BJ (cell line): Measurements from ENCODE around the gene CDC42BPB. TPM values are rescaled to one million over a fixed set of nuclear protein-coding genes. Genes with fewer than 3 reads are reported as not detected.

ENCODE experiments used
- CTCF ChIA-PET: fragments of 350-600 bp; formaldehyde crosslinking; extraction: SDS; loops from one replicate; lab custom pipeline; 2021; ENCODE audit warnings: antibody characterized with exemption, inconsistent platforms; lab: Yijun Ruan, JAX
- POLR2A ChIA-PET: fragments of 300-600 bp; sonication (Branson Sonifier 250); formaldehyde crosslinking; extraction: SDS; loops from one replicate; lab custom pipeline; 2021; ENCODE audit warnings: antibody characterized with exemption; lab: Charles Lee
- DNase-seq: peaks from one replicate; pipeline ENCODE4 v3.0.0-alpha.2; 2011; ENCODE audit warnings: low read depth
- H3K27me3 ChIP-seq: 2 replicates; pipeline ENCODE4 v1.6.0; 2011; ENCODE audit warnings: low read length; ENCODE audit not compliant: control insufficient read depth, insufficient read depth
- H3K36me3 ChIP-seq: 2 replicates; pipeline ENCODE4 v1.5.1; 2011; ENCODE audit warnings: low read length; ENCODE audit not compliant: control insufficient read depth, insufficient read depth
- H3K4me3 ChIP-seq: 2 replicates; pipeline ENCODE4 v1.5.1; 2011; ENCODE audit warnings: low read depth, mild to moderate bottlenecking, control low read depth, low read length
- polyA plus RNA-seq: library from polyadenylated mRNA; depleted of rRNA; stranded (reverse); fragments of >200 nt; gene quantifications from 2 replicates; pipeline ENCODE4 v1.2.3, GENCODE V29; 2011
- TF ChIP-seq, protein P1 (sequence below): IDR thresholded peaks from 2 replicates; pipeline ENCODE4 v1.5.1; 2011; ENCODE audit warnings: low read depth, mild to moderate bottlenecking, control low read depth, inconsistent platforms, low read length, moderate library complexity; ENCODE audit not compliant: insufficient read depth

The CDC42BPB gene
- polyA plus RNA-seq, 1 experiment, result 66.5 TPM

DNA sequence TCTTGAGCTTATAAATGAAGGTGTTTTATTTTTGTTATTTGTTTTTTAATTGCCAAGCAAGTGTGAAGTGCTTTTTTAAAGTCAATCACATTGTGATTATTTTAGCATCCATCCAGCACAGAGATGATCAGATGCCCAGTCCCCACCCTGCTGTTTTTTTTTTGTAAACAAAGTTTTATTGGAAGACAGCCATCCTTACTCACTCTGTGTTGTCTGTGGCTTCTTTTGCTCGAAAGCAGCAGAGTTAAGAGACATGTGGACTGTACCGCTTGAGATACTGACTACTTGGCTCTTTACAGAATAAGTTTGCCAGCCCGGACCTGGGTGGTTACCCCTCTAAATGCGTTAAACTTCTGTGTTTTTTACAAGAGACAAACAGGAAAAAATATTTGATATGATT lies 165.8 kb downstream of the CDC42BPB start:
- Histone ChIP-seq H3K36me3 (peaks cover 8% of the 10 kb centered on the region), H3K4me3 (no peak overlapping the region), H3K27me3 (no peaks in the 10 kb centered on the region)
- POLR2A ChIA-PET, result interaction anchor here (0.6 kb wide), 1 partner anchor 868 kb away, joined by 4 read pairs; no protein-coding TSS in a partner anchor
- peak; percentile 12 for DNase-seq
- TF ChIP-seq, protein P1, sequence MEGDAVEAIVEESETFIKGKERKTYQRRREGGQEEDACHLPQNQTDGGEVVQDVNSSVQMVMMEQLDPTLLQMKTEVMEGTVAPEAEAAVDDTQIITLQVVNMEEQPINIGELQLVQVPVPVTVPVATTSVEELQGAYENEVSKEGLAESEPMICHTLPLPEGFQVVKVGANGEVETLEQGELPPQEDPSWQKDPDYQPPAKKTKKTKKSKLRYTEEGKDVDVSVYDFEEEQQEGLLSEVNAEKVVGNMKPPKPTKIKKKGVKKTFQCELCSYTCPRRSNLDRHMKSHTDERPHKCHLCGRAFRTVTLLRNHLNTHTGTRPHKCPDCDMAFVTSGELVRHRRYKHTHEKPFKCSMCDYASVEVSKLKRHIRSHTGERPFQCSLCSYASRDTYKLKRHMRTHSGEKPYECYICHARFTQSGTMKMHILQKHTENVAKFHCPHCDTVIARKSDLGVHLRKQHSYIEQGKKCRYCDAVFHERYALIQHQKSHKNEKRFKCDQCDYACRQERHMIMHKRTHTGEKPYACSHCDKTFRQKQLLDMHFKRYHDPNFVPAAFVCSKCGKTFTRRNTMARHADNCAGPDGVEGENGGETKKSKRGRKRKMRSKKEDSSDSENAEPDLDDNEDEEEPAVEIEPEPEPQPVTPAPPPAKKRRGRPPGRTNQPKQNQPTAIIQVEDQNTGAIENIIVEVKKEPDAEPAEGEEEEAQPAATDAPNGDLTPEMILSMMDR, result no peak
- CTCF ChIA-PET, result interaction anchor here (1.2 kb wide), 1 partner anchor 116 kb away, joined by 3 read pairs; no protein-coding TSS in a partner anchor

DNA sequence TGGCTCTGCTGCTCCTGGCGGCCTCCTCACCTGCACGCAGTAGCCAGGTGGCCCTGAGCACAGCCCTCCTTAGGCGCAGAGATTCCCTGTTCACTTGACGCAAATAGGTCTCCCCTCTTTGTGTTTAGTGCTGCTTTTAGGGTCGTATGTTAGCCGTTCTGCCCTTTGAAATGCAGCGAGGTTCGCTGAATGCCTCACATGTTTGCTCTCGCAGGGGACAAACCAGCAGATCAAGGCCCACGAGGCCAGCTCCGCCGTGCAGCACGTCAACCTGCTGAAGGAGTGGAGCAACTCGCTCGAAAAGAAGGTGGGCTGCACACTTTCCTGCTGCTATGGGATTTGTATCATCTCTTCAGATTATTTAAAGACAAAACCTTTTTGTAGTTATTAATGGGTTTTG lies 166.2 kb downstream of the CDC42BPB start:
- CTCF ChIA-PET, result interaction anchor here (1.2 kb wide), 1 partner anchor 115 kb away, joined by 3 read pairs; no protein-coding TSS in a partner anchor
- POLR2A ChIA-PET, result interaction anchor here (0.6 kb wide), 1 partner anchor 867 kb away, joined by 4 read pairs; no protein-coding TSS in a partner anchor
- TF ChIP-seq, protein P1, result no peak
- DNase-seq, result no peak
- Histone ChIP-seq H3K4me3 (no peak overlapping the region), H3K36me3 (peaks cover 8% of the 10 kb centered on the region), H3K27me3 (no peaks in the 10 kb centered on the region)

DNA sequence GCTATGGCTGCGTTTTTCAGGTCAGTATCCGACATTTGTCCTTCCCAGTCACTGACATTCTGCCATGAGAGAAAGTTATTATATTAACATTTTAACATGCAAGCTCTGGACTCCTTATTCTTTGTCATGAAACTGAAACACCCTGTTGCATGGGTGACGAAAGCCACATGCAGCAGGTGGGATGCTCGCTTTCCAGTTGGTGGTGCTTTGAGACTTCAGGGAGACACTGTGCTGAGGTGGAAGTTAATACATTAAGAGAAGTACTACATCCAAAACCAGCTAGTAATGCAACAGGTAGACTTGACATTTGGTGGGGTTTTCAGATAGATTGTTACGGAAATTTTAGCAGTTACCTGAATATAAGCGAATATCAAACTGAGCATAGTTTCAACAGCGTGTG lies 167.7 kb downstream of the CDC42BPB start:
- DNase-seq, result no peak
- peaks cover 7% of the 10 kb centered on the region for H3K36me3 ChIP-seq
- CTCF ChIA-PET, result interaction anchor here (0.7 to 1.3 kb wide), 2 partner anchors 12 to 56 kb away, joined by 3 to 5 read pairs; no protein-coding TSS in a partner anchor
- no peaks in the 10 kb centered on the region for H3K27me3 ChIP-seq
- POLR2A ChIA-PET, result no interaction called here
- no peak overlapping the region for H3K4me3 ChIP-seq
- TF ChIP-seq, protein P1, result no peak

DNA sequence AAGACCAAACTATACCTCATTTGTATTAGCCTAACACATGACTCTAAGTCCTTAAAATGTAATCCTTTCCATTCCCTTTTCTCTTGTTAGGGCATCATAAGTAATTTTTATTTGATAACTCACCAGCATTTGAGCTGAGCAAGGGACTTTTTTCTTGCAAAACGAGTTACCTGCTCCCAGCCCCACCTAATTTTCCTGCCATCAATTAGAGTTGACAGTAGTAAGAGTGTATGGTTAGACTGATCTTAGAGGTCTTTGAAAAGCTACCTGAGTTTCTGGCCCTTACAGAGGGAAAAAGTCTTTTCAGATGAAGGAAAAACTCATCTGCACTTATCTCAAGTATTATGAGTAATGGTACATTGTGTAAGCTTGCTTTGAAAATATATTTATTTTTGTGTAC lies 168.6 kb downstream of the CDC42BPB start:
- CTCF ChIA-PET, result interaction anchor here (0.6 to 1.3 kb wide), 3 partner anchors 8 to 149 kb away, joined by 3 to 5 read pairs (median 3); no protein-coding TSS in a partner anchor
- TF ChIP-seq, protein P1, result no peak

DNA sequence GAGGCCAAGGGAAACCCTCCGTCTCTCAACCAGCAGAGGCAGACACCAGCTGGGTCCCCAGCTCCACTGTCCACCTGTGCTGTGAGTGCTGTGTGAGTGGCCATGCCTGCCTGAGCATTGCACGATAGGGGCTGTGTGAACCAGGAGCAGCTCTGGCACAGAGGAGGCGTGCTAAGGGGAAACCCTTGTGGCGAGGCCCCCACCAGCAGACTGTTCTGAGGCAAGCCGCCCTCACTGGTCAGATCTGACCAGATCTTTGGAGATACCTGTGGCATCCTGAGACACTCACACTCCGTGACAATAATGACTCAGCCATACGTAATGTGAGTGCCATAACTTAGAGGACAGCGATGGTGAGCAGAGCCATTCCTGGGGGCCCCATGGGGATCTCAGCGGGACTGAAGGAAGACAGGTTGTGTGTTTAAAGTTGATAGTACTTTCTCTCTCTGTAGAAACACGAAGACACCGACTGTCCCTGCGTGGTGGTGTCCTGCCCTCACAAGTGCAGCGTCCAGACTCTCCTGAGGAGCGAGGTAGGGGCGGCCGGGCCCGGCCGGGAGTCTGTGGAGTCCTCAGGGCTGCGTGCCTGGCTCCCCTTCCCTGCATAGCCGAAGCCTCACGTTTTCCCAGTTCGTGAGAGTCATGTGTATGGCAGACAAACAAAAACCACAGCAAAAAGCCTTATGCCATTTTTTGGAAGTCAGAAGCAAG lies 171.5 kb downstream of the CDC42BPB start:
- POLR2A ChIA-PET, result no interaction called here
- Histone ChIP-seq H3K4me3 (no peak overlapping the region), H3K27me3 (no peaks in the 10 kb centered on the region), H3K36me3 (peaks cover 7% of the 10 kb centered on the region)
- no peak for DNase-seq
- CTCF ChIA-PET, result no interaction called here
- TF ChIP-seq, protein P1, result no peak

More for the DNA sequence above, 168.6 kb downstream of the CDC42BPB start:
- peaks cover 7% of the 10 kb centered on the region for H3K36me3 ChIP-seq
- no peaks in the 10 kb centered on the region for H3K27me3 ChIP-seq
- DNase-seq, result no peak
- POLR2A ChIA-PET, result no interaction called here
- no peak overlapping the region for H3K4me3 ChIP-seq
